ENCODE measurements around the gene F7.
"Not testable (repeated sequence)": the region's sequence is repeated elsewhere in the genome, so short reads cannot be mapped to it uniquely, and the experiment has no call there.

The F7 gene

DNA sequence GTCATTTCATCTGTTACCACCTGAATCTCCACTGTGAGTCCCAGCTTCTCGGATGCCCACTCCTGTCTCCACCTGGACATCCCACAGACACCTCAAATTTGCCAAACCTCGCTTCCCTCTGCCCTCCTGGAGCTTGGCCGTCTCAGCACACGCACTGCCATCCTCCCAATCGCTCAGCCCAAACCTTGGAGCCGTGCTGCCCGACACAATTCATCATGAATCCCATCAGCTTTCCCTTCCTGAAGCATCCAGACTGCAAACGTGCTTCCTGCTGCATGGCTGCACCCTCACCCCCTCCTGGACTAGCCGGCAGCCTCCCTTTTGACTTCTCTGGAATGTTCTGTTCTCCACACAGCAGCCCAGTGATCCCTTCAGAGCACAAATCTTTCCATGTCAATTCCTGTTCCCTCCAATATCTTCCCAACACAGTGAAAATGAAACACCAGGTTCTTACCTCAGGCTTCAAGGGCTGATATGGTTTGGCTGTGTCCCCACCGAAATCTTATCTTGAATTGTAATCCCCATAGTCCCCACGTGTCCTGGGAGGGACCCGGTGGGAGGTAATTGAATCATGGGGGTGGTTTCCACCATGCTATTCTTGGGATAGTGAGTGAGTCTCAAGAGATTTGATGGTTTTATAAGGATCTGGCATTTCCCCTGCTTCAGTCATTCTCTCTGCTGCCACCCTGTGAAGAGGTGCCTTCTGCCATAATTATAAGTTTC lies 51.8 kb downstream of the F7 start:
- no peak for DNase-seq

DNA sequence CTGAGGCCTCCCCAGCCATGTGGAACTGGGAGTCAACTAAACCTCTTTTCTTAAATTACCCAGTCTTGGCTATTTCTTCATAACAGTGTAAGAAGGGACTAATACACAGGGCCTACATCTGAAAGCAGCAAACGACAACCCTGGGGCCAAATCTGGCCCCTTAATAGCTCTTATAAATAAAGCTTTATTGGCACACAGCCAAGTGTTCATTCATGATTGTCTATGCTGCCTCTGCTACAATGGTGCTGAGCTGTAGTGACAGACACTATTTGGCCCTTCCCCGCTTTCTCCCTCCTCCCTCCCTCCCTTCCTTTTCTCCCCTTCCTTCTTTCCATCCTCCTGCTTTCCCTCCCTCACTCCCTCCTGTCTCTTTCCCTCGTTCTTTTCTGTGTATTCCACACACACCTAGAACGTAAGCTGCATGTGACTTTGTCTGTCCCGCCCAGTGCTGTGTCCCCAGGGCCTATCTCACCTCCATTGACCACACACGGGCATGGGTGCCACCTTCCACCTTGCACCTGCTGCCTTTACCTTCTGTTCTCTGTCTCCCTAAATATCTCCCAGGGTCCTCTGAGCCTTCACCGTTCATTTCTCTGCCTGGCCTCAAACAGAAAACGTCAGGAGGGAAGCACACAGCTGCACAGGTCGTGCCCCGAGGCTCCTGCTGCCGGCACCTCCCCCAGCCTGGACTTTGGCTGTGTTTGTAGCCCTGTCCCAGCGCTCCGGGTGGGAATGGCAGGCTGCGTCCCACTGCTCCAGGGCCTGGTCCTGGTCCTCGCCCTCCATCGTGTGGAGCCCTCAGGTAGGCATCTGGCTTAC lies 52.5 kb downstream of the F7 start, which contains the start of gene PROZ:
Gene PROZ, plus strand, starts transcription at position 720 of the 819 bp plus-strand sequence. Its CDS starts 13 bp downstream, at position 733.
- no peak for DNase-seq

DNA sequence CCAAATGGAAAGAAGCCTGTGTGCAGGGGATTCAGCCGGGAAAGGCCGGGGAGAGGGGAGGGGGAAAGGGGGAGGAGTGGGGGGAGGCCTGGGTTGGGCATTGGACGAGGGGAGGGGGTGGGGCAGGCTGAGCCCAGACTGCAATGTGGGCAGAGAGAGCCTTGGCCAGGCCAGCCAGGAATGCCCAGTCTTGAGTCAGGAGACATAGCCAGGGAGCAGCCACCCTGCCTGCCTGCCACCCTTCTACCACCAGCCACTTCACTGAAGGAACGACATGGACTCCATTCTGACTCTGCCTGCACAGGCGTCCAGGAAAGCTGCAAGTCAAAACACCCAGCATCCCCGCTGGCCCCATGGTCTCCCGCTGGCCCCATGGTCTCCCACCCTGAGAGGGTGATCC lies 53.4 kb downstream of the F7 start:
- DNase-seq: no peak

DNA sequence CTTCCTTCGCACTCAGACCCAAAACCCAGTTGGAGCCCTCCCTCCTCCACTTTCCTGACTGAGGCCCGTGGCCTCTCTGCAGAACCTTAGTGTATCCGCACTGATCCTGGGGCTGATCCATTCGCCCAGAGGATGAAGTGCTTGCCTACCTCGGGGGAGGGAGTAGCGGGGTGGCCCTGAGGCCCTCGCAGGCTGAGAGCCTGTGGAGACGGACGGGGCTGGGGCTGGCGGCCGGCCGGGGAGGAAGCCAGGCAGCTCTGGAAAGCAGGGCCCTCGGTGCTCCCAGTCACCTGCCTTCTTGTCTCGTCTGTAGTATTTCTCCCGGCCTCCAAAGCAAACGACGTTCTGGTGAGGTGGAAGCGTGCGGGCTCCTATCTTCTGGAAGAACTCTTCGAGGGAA lies 54.1 kb downstream of the F7 start:
- no peak for DNase-seq

DNA sequence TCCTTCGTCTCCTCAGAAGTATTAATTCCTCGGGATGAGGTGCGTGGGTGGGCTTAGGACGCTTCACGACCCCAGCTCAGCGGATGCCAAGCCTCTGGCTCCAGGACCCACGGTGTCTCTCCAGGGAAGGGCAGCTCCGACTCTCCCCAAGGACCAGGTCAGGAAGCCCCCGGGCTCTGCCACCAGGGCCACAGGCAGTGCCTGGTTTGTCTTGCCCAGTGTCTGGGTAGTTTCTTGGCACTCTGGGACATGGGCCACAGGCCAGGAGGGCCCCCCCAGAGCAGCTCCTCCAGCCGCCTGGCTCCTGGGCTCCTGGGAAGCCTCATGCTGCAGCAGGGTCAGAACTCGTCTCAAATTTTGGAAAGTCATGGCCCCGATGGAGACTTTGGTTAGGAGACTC lies 55.4 kb downstream of the F7 start:
- DNase-seq: no peak

DNA sequence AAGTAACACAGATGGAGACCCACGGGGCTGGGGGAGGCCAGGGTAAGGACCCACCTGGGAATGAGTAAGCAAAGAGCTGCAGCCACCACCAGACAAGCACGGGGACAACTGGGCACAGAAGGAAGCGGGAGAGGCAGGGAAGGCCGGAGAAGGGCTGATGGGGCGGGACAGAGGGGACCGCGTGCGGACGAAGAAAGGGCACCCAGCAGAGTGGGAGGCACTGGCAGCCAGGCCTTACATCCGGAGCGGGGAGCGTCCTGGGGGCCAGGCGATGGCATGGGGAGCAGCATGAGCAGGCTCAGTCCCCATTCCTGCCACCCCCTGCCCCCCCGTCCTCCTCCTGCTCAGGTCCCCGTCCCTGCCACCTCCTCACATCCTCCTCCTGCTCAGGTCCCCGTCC lies 55.8 kb downstream of the F7 start:
- no peak for DNase-seq

DNA sequence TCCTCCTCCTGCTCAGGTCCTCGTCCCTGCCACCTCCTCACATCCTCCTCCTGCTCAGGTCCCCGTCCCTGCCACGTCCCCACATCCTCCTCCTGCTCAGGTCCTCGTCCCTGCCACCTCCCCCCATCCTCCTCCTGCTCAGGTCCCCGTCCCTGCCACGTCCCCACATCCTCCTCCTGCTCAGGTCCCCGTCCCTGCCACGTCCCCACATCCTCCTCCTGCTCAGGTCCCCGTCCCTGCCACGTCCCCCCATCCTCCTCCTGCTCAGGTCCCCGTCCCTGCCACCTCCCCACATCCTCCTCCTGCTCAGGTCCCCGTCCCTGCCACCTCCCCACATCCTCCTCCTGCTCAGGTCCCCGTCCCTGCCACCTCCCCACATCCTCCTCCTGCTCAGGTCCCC lies 56.4 kb downstream of the F7 start:
- DNase-seq: not testable (repeated sequence)

DNA sequence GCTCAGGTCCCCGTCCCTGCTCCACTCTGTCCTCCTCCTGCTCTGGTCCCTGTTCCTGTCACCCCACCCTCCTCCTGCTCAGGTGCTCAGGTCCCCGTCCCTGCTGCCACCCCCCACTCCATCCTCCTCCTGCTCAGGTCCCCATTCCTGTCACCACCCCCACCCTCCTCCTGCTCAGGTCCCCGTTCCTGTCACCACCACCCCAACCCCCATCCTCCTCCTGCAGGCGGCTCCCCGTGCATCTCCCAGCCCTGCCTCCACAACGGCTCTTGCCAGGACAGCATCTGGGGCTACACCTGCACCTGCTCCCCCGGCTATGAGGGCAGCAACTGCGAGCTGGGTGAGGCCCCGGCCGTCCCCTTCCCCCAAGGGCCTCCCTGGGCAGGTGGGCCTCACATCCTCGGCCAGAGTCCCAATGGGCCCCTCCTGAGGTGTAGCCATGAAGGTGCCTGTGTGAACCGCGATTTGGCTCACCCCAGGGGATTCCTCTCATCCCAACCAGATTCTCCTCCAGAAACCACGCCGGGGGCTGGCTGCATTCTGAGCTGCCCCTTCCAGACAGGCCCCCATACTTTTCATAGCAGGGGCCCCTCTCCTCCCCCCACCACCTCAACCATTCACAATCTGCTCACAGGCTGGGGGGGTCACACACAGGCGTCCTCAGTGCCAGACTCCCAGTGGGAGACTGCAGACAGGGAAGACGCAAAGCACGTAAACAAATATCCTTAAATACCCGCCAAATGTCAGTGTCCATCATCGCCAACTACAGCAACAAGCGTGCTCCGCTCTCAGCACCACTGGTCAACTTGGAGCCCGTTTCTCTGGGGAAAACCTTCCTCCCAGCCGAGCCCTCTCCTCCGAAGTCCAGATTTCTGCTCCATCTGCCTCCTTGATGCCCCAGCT lies 57.4 kb downstream of the F7 start:
- no peak for DNase-seq

DNA sequence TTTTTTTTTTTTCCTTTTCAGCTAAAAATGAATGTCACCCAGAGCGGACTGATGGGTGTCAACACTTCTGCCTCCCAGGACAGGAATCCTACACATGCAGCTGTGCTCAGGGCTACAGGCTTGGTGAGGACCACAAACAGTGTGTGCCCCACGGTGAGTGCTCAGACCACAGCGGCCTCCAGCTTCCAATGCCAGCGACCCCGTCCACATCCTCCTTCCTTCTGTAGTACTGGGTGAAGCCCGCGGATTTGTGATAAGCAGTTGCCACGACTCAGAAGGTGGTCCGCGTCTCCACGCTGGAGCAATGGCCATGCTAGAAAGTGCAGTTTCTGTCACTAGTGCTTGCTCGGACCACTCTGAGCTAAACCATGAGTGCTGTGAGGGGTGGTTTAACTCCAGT lies 58.9 kb downstream of the F7 start:
- DNase-seq: no peak

DNA sequence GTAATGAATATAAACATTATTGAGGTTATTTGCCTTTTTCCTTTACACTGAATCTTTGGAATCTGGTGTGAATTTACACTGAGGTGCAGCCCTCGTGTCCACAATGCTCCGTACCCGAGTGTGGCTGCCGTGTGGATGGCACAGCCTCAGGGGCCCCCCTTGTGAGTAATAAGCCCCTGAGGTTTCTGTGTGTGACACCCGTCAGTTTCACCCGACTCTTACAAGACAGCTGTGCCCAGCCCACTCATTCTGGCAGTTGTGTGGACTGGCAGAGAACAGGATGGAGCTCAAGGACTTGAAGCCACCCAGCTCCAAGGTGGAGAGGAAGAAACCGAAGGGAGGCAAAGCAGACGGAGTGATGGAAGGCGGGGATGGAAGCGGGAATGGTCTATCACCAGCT lies 60.7 kb downstream of the F7 start:
- no peak for DNase-seq

DNA sequence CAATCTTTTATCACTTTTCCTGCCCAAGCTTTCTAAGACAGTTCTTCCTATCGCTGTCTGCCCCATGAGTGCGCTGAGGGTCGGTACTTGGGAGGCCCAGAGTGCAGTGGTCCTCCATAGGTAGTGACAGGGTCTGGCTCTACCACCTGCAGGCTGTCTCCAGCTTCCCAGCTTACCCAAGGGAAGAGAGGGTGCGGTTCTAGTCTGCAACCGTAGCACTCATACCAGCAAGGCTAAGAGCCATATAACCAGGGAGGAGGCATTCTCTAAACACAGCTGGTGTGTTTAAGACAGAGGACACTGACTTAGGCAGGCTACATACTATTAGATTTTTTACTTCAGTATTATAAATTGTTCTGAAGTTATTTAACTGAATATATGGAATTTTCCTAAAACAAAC lies 61.1 kb downstream of the F7 start:
- DNase-seq: no peak

DNA sequence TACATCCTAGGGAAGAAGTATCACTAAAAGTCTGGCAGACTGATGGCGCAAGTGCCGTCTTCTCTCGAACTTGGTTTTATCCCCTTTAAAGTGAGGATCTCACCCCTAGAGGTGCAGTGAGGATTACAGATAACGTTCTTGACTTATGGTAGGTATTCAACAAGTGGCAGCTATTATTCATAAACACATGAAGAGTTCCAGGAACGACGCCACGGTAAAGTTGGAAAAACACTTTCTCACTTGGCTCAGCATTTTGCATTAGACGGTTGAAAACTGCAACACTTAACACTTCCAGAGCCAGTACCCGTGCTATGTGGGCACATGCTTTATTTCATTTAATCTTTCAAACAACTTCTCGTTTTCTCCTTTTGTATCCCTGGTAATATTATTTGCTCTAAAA lies 61.6 kb downstream of the F7 start:
- no peak for DNase-seq

DNA sequence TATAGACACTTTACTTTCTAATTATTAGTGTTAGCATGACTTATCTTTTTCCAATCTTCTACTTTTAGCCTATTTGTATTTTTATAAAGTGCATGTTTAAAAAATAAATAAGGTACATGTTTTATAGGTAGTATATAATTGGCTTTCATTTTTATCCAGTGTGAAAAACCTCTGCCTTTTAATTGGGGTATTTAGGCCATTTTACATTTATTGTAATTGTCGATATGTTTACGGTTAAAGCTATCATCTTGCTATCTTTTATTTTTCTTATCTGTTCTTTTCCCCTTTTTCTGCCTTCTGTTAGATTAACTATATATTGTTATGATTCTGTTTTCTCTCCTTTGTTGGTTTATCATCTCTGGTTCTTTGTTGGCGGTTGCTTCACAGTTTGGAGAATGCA lies 62.0 kb downstream of the F7 start:
- DNase-seq: no peak

DNA sequence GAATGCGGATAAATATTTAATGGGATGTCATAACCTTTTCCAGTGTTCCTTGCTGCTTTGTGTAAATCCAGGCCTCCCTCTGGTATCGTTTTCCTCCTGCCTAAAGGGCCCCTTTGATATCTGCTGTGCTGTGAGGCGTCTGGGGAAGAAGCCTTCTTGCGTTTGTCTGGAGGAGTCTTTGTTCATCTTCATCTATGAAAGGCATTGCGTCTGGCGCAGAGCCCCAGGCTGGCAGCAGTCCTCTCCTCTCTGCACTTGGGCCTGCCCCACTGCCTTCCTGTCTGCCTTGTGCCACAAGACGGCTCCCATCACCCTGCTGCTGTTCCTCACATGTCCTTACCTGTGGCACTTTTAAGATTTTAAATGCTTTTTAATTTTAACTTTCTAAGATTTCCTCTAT lies 62.6 kb downstream of the F7 start:
- DNase-seq: no peak

DNA sequence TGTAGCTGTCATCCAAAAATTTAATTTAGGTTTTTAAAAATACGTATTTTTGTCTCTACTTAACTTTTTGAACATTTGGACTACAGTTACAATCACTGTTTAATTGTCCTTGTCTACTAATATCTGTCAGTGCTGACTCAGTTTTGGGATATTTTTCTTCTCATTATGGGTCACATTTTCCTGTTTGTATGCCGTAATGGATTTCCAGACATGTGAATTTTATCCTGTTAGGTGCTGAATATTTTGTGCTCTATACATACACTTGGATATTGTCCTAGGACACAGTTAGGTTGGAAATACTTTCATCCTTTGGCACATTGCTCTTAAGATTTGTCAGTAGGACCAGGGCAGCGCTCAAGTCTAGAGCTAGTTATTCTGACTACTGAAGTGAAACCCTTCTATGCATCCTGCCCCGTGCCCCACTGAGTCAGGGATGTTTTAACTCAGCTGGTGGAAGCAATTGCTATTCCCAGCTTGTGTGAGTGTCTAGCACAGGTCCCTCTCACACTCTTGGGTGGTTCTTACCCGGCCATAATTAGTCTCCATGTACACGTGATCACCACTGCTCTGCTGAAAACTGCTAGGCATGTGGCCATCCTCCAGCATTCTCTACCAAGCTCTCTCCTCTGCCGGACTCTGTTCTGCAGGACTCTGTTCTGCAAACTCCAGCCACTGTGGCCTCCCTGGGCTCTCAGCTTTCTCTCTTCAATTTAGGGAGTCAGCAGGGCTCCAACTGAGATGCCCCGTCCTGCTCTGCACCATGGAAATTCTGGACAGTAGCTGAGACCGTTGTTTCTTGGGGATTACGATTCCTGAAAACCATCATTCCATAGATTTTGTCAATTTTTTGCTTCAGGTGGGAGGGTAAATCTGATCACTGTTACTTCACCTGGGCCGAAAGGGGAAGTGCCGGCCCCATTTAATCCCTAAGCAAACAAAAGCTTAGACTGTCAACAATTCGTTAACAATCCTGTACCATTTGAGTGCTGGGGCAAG lies 64.0 kb downstream of the F7 start:
- no peak for DNase-seq
